ENCODE results near the gene DGKZ.

DNA sequence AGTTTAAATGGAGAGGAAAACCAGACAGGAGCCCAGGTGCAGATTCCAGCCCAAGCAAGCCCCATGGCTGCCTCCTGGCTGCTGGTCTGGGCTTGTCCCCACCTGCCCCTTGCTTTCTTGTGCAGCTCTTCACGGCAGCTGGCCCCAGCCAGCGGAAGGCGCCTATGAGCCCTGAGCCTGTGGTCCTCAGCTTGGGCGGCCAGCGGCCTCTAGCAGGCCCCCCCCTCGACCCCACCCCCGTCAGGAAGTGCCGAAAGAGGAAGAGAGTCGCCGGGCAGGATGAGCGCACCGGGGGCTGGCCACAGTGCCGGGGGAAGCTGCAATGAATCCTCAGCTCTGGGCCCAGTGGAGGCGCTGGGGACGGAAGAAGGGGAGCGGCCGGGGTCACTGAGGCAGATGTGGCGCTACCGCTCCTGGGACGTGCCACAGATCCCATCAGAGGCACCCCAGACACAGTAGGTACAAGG is 2.1 kb upstream of the DGKZ start:
- no peak for TF ChIP-seq POLR2AphosphoS5 (IDR thresholded peaks at IDR 0.05)
- TF ChIP-seq, protein P1, sequence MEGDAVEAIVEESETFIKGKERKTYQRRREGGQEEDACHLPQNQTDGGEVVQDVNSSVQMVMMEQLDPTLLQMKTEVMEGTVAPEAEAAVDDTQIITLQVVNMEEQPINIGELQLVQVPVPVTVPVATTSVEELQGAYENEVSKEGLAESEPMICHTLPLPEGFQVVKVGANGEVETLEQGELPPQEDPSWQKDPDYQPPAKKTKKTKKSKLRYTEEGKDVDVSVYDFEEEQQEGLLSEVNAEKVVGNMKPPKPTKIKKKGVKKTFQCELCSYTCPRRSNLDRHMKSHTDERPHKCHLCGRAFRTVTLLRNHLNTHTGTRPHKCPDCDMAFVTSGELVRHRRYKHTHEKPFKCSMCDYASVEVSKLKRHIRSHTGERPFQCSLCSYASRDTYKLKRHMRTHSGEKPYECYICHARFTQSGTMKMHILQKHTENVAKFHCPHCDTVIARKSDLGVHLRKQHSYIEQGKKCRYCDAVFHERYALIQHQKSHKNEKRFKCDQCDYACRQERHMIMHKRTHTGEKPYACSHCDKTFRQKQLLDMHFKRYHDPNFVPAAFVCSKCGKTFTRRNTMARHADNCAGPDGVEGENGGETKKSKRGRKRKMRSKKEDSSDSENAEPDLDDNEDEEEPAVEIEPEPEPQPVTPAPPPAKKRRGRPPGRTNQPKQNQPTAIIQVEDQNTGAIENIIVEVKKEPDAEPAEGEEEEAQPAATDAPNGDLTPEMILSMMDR (IDR thresholded peaks at IDR 0.05), result no peak

All from stomach (tissue), 4 donors.